ENCODE results near the gene ATXN1.
A peak's percentile ranks its signal among the peaks of the same experiment; 100 is the strongest.

ATXN1 gene

DNA sequence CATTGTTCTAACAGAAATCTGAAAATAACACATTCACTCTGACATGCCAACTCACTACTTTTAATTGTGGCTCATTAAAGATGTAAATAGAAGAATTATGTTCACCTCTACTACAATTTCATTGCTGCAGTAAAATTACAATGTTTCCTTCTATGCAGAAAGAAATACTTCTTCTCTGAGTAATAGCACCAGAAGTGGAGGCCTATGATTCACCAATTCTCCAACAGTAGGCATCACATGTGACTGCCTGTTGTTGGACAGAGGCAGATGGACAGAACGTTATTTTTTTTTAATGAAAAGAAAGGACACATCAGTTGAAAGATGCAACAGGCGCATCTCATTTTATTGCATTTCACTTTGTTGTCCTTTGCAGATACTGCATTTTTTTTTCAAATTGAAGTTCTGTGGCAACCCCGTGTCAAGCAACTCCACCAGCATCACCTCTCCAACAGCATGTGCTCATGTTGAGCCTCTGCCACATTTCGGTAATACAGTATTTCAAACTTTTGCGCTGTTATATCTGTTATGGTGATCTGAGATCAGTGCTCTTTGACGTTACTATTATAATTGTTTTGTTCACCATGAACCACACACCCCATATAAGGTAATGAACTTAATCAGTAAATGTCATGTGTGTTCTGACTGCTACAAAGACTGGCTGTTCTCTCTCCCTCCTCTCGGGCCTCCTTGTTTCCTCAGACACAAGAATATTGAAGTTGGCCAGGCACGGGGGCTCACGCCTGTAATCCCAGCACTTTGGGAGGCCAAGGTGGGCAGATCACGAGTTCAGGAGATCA, 121.4 kb downstream of the ATXN1 start:
- H3K4me2 ChIP-seq, result no peak overlapping the region
- H3K36me3 ChIP-seq (ENCODE audit: insufficient read depth), result no peaks in the 10 kb centered on the region
- H4K20me1 ChIP-seq (ENCODE audit: insufficient read depth), result no peaks in the 10 kb centered on the region
- H3K27ac ChIP-seq, result no peak overlapping the region
- H3K4me3 ChIP-seq (IDR thresholded peaks at IDR 0.05; ENCODE audit: insufficient read depth, low read depth, low read length), result no peak overlapping the region
- TF ChIP-seq CTCF (conservative IDR thresholded peaks at IDR 0.05; ENCODE audit: low read depth, low read length), result no peak
- H3K79me2 ChIP-seq (ENCODE audit: insufficient read depth, low read depth), result no peaks in the 10 kb centered on the region
- H3K4me1 ChIP-seq (ENCODE audit: low read depth, poor library complexity, severe bottlenecking), result peaks cover 19% of the 10 kb centered on the region
- no peak overlapping the region for H3K9ac ChIP-seq
- H3K27me3 ChIP-seq (ENCODE audit: insufficient read depth, low read depth), result no peaks in the 10 kb centered on the region
- H2AFZ ChIP-seq (ENCODE audit: low read depth), result no peak overlapping the region

GRCh38 chr6:16637635-16638034, 123.6 kb downstream of the ATXN1 start:
- H3K4me3 ChIP-seq (IDR thresholded peaks at IDR 0.05; ENCODE audit: insufficient read depth, low read depth, low read length), result no peak overlapping the region
- no peak for TF ChIP-seq CTCF (conservative IDR thresholded peaks at IDR 0.05; ENCODE audit: low read depth, low read length)
- H3K9ac ChIP-seq, result no peak overlapping the region
- H3K27me3 ChIP-seq (ENCODE audit: insufficient read depth, low read depth), result no peaks in the 10 kb centered on the region
- no peak overlapping the region for H3K4me2 ChIP-seq
- H3K4me1 ChIP-seq (ENCODE audit: low read depth, poor library complexity, severe bottlenecking), result peaks cover 19% of the 10 kb centered on the region
- H3K36me3 ChIP-seq (ENCODE audit: insufficient read depth), result no peaks in the 10 kb centered on the region
- no peak overlapping the region for H2AFZ ChIP-seq (ENCODE audit: low read depth)
- no peaks in the 10 kb centered on the region for H3K79me2 ChIP-seq (ENCODE audit: insufficient read depth, low read depth)
- H3K27ac ChIP-seq, result no peak overlapping the region
- no peaks in the 10 kb centered on the region for H4K20me1 ChIP-seq (ENCODE audit: insufficient read depth)

GRCh38 chr6:16635810-16636602, 125.3 kb downstream of the ATXN1 start:
- Histone ChIP-seq H3K36me3 (ENCODE audit: insufficient read depth) (no peaks in the 10 kb centered on the region), H3K4me1 (ENCODE audit: low read depth, poor library complexity, severe bottlenecking) (peaks cover 19% of the 10 kb centered on the region), H2AFZ (ENCODE audit: low read depth) (no peak overlapping the region), H3K9ac (no peak overlapping the region), H3K4me3 (IDR thresholded peaks at IDR 0.05; ENCODE audit: insufficient read depth, low read depth, low read length) (no peak overlapping the region), H4K20me1 (ENCODE audit: insufficient read depth) (no peaks in the 10 kb centered on the region), H3K79me2 (ENCODE audit: insufficient read depth, low read depth) (no peaks in the 10 kb centered on the region), H3K4me2 (peak overlapping the region; percentile 29), H3K27me3 (ENCODE audit: insufficient read depth, low read depth) (no peaks in the 10 kb centered on the region), H3K27ac (no peak overlapping the region)
- no peak for TF ChIP-seq CTCF (conservative IDR thresholded peaks at IDR 0.05; ENCODE audit: low read depth, low read length)

GRCh38 chr6:16635291-16635809, 125.9 kb downstream of the ATXN1 start:
- H3K4me1 ChIP-seq (ENCODE audit: low read depth, poor library complexity, severe bottlenecking), result peaks cover 19% of the 10 kb centered on the region
- H3K27me3 ChIP-seq (ENCODE audit: insufficient read depth, low read depth), result no peaks in the 10 kb centered on the region
- H2AFZ ChIP-seq (ENCODE audit: low read depth), result no peak overlapping the region
- H3K4me3 ChIP-seq (IDR thresholded peaks at IDR 0.05; ENCODE audit: insufficient read depth, low read depth, low read length), result no peak overlapping the region
- H3K27ac ChIP-seq, result no peak overlapping the region
- no peaks in the 10 kb centered on the region for H3K36me3 ChIP-seq (ENCODE audit: insufficient read depth)
- H3K79me2 ChIP-seq (ENCODE audit: insufficient read depth, low read depth), result no peaks in the 10 kb centered on the region
- H3K9ac ChIP-seq, result no peak overlapping the region
- no peaks in the 10 kb centered on the region for H4K20me1 ChIP-seq (ENCODE audit: insufficient read depth)
- no peak overlapping the region for H3K4me2 ChIP-seq
- TF ChIP-seq CTCF (conservative IDR thresholded peaks at IDR 0.05; ENCODE audit: low read depth, low read length), result no peak

Measured in KMS-11 (cell line).